CD8-positive, alpha-beta memory T cell (primary cell): ENCODE data around the gene C2orf92. TPM values are rescaled to one million over a fixed set of nuclear protein-coding genes. Genes with fewer than 3 reads are reported as not detected.

Source experiments
- CTCF ChIA-PET: fragments of 350-600 bp; sonication (Branson Sonifier 250); formaldehyde crosslinking; loops from one replicate; lab custom pipeline; 2021; ENCODE audit warnings: antibody characterized with exemption; lab: Charles Lee
- POLR2A ChIA-PET: fragments of 350-600 bp; sonication (Branson Sonifier 250); formaldehyde crosslinking; loops from one replicate; lab custom pipeline; 2021; ENCODE audit warnings: antibody characterized with exemption; lab: Charles Lee
- DNase-seq, 5 donors: peaks; one replicate each; pipeline versions ENCODE4 v3.0.0 to v3.0.0-alpha.2; 2020 to 2022; ENCODE audit warnings: mixed read lengths in 1 of 5
- H3K27ac ChIP-seq: one replicate; pipeline ENCODE4 v1.7.0; 2013; ENCODE audit warnings: low read depth, mild to moderate bottlenecking, low read length, moderate library complexity
- H3K27me3 ChIP-seq: 2 replicates; pipeline ENCODE4 v1.7.0; 2013; ENCODE audit warnings: low read length, mild to moderate bottlenecking; ENCODE audit not compliant: insufficient read depth, poor library complexity, severe bottlenecking
- H3K36me3 ChIP-seq: 2 replicates; pipeline ENCODE4 v1.7.0; 2013; ENCODE audit warnings: mild to moderate bottlenecking, low read length, moderate library complexity; ENCODE audit not compliant: insufficient read depth
- H3K4me1 ChIP-seq: 2 replicates; pipeline ENCODE4 v1.7.0; 2013; ENCODE audit warnings: mild to moderate bottlenecking, low read length, moderate library complexity; ENCODE audit not compliant: insufficient read depth
- H3K4me3 ChIP-seq: 2 replicates; pipeline ENCODE4 v1.7.0; 2013; ENCODE audit warnings: mild to moderate bottlenecking, low read length
- H3K9me3 ChIP-seq: 2 replicates; pipeline ENCODE4 v1.7.0; 2013; ENCODE audit warnings: mild to moderate bottlenecking, low read length
- H3K27ac Mint-ChIP-seq, 8 donors: one replicate each; pipeline ENCODE4 v1.8.0; 2020 to 2021; ENCODE audit warnings: mixed read lengths in 8 of 8, mild to moderate bottlenecking in 6 of 8, inconsistent platforms in 3 of 8, moderate library complexity in 3 of 8
- H3K27me3 Mint-ChIP-seq, 2 donors: one replicate each; pipeline ENCODE4 v1.8.0; 2020 to 2021; ENCODE audit warnings: mixed read lengths in 2 of 2, mild to moderate bottlenecking in 1 of 2, moderate library complexity in 1 of 2
- H3K36me3 Mint-ChIP-seq, 3 donors: one replicate each; pipeline ENCODE4 v1.8.0; 2020 to 2021; ENCODE audit warnings: mixed read lengths in 3 of 3, inconsistent platforms in 1 of 3, mild to moderate bottlenecking in 1 of 3
- H3K4me1 Mint-ChIP-seq, 3 donors: one replicate each; pipeline ENCODE4 v1.8.0; 2020 to 2021; ENCODE audit warnings: mixed read lengths in 3 of 3, inconsistent platforms in 1 of 3, mild to moderate bottlenecking in 1 of 3
- H3K4me3 Mint-ChIP-seq, 7 donors: one replicate each; pipeline ENCODE4 v1.8.0; 2020 to 2021; ENCODE audit warnings: mixed read lengths in 7 of 7, mild to moderate bottlenecking in 6 of 7, moderate library complexity in 4 of 7, inconsistent platforms in 2 of 7
- H3K9me3 Mint-ChIP-seq, 5 donors: one replicate each; pipeline ENCODE4 v1.8.0; 2020 to 2022; ENCODE audit warnings: mixed read lengths in 5 of 5, mild to moderate bottlenecking in 3 of 5, moderate library complexity in 2 of 5, inconsistent platforms in 1 of 5
- polyA plus RNA-seq: library from polyadenylated mRNA; unstranded; fragments of 300-500 nt; fragmentation: Illumina TruSeq; gene quantifications from one replicate; pipeline ENCODE4 v1.2.3, GENCODE V29; 2021
- total RNA-seq, 2 experiments: library from RNA; stranded (reverse); gene quantifications; one replicate each; pipeline ENCODE4 v1.2.3, GENCODE V29; 2021

C2orf92 gene
- total and polyA plus RNA-seq, 3 experiments from 2014 or later, result 4.6 to 6.5 TPM; not detected in 1

- Histone ChIP-seq H3K27ac (no peak overlapping the region), H3K9me3 (no peaks in the 10 kb centered on the region), H3K27me3 (no peaks in the 10 kb centered on the region), H3K4me3 (no peak overlapping the region), H3K36me3 (peaks cover 23% of the 10 kb centered on the region), H3K4me1 (peaks cover 3% of the 10 kb centered on the region)
- H3K27ac Mint-ChIP-seq, result no peak overlapping the region
- H3K4me1 Mint-ChIP-seq, result peaks cover 2 to 12% (median 10%) of the 10 kb centered on the region in 3 donors
- H3K4me3 Mint-ChIP-seq, result no peak overlapping the region
- no peak for DNase-seq
- no peaks in the 10 kb centered on the region for H3K27me3 Mint-ChIP-seq
- POLR2A ChIA-PET, result no interaction called here
- CTCF ChIA-PET, result no interaction called here
- no peaks in the 10 kb centered on the region for H3K9me3 Mint-ChIP-seq
- peaks cover 0 to 51% (median 8%) of the 10 kb centered on the region in 3 donors for H3K36me3 Mint-ChIP-seq
Observed at GRCh38 chr2:97656129-97656755, 13.3 kb upstream of the C2orf92 start.

GRCh38 chr2:97656905-97657587 lies 12.5 kb upstream of the C2orf92 start:
- CTCF ChIA-PET, result no interaction called here
- no peak overlapping the region for H3K27ac ChIP-seq
- H3K4me1 ChIP-seq, result peaks cover 11% of the 10 kb centered on the region
- no peak overlapping the region for H3K4me3 ChIP-seq
- H3K36me3 ChIP-seq, result peaks cover 23% of the 10 kb centered on the region
- peaks cover 0 to 54% (median 8%) of the 10 kb centered on the region in 3 donors for H3K36me3 Mint-ChIP-seq
- no peaks in the 10 kb centered on the region for H3K27me3 ChIP-seq
- H3K9me3 ChIP-seq, result no peaks in the 10 kb centered on the region
- no peaks in the 10 kb centered on the region for H3K9me3 Mint-ChIP-seq
- H3K27ac Mint-ChIP-seq, result no peak overlapping the region
- POLR2A ChIA-PET, result no interaction called here
- no peak for DNase-seq
- H3K27me3 Mint-ChIP-seq, result no peaks in the 10 kb centered on the region
- H3K4me3 Mint-ChIP-seq, result peak overlapping the region in 1 of 7 donors; percentile 8
- H3K4me1 Mint-ChIP-seq, result peaks cover 10 to 20% (median 17%) of the 10 kb centered on the region in 3 donors

GRCh38 chr2:97657986-97658690 lies 11.4 kb upstream of the C2orf92 start:
- POLR2A ChIA-PET, result no interaction called here
- no peak overlapping the region for H3K27ac Mint-ChIP-seq
- H3K36me3 Mint-ChIP-seq, result peaks cover 0 to 61% (median 8%) of the 10 kb centered on the region in 3 donors
- H3K36me3 ChIP-seq, result peaks cover 23% of the 10 kb centered on the region
- no peaks in the 10 kb centered on the region for H3K27me3 ChIP-seq
- H3K4me1 ChIP-seq, result peaks cover 22% of the 10 kb centered on the region
- CTCF ChIA-PET, result no interaction called here
- H3K4me1 Mint-ChIP-seq, result peaks cover 21 to 30% (median 26%) of the 10 kb centered on the region in 3 donors
- H3K27ac ChIP-seq, result no peak overlapping the region
- no peak for DNase-seq
- H3K9me3 Mint-ChIP-seq, result no peaks in the 10 kb centered on the region
- no peaks in the 10 kb centered on the region for H3K9me3 ChIP-seq
- peak overlapping the region in 1 of 7 donors; percentile 34 for H3K4me3 Mint-ChIP-seq
- H3K4me3 ChIP-seq, result no peak overlapping the region
- H3K27me3 Mint-ChIP-seq, result no peaks in the 10 kb centered on the region

GRCh38 chr2:97658691-97659157 lies 10.8 kb upstream of the C2orf92 start:
- ChIA-PET POLR2A (no interaction called here), CTCF (no interaction called here)
- no peak overlapping the region for H3K27ac Mint-ChIP-seq
- no peaks in the 10 kb centered on the region for H3K9me3 Mint-ChIP-seq
- Histone ChIP-seq H3K27ac (no peak overlapping the region), H3K9me3 (no peaks in the 10 kb centered on the region), H3K27me3 (no peaks in the 10 kb centered on the region), H3K4me1 (peaks cover 22% of the 10 kb centered on the region), H3K4me3 (no peak overlapping the region), H3K36me3 (peaks cover 23% of the 10 kb centered on the region)
- H3K36me3 Mint-ChIP-seq, result peaks cover 0 to 63% (median 6%) of the 10 kb centered on the region in 3 donors
- H3K4me1 Mint-ChIP-seq, result peaks cover 22 to 32% (median 26%) of the 10 kb centered on the region in 3 donors
- peak overlapping the region in 1 of 7 donors; percentile 40 for H3K4me3 Mint-ChIP-seq
- no peaks in the 10 kb centered on the region for H3K27me3 Mint-ChIP-seq
- no peak for DNase-seq

- Mint-ChIP-seq H3K9me3 (no peaks in the 10 kb centered on the region), H3K4me3 (peak overlapping the region in 1 of 7 donors; percentile 40), H3K4me1 (peaks cover 22 to 32% (median 27%) of the 10 kb centered on the region in 3 donors), H3K27ac (no peak overlapping the region), H3K36me3 (peaks cover 0 to 62% (median 3%) of the 10 kb centered on the region in 3 donors), H3K27me3 (no peaks in the 10 kb centered on the region)
- DNase-seq, result no peak
- no peak overlapping the region for H3K27ac ChIP-seq
- no peaks in the 10 kb centered on the region for H3K27me3 ChIP-seq
- ChIA-PET CTCF (interaction anchor here (1.4 to 8.4 kb wide), 2 partner anchors 13 to 39 kb away, joined by 4 to 66 read pairs; partner anchors contain the start of gene COX5B), POLR2A (interaction anchor here (1.4 kb wide), 1 partner anchor 14 kb away, joined by 6 read pairs; the partner anchor contains the start of gene COX5B)
- H3K9me3 ChIP-seq, result no peaks in the 10 kb centered on the region
- peaks cover 23% of the 10 kb centered on the region for H3K36me3 ChIP-seq
- no peak overlapping the region for H3K4me3 ChIP-seq
- peaks cover 22% of the 10 kb centered on the region for H3K4me1 ChIP-seq
Observed at GRCh38 chr2:97659256-97660043, 10.1 kb upstream of the C2orf92 start.

GRCh38 chr2:97660044-97660774 lies 9.3 kb upstream of the C2orf92 start:
- Mint-ChIP-seq H3K27ac (peak overlapping the region in 3 of 8 donors; percentile 26 to 99 (median 78)), H3K4me3 (peak overlapping the region in 2 of 7 donors; percentile 26 to 30), H3K36me3 (peaks cover 0 to 59% (median 2%) of the 10 kb centered on the region in 3 donors), H3K4me1 (peaks cover 28 to 39% (median 32%) of the 10 kb centered on the region in 3 donors), H3K9me3 (no peaks in the 10 kb centered on the region), H3K27me3 (no peaks in the 10 kb centered on the region)
- no peaks in the 10 kb centered on the region for H3K9me3 ChIP-seq
- H3K27me3 ChIP-seq, result no peaks in the 10 kb centered on the region
- ChIA-PET POLR2A (interaction anchor here (0.6 to 1.4 kb wide), 3 partner anchors 13 to 70 kb away, joined by 3 to 10 read pairs (median 6); partner anchors contain the start of gene COX5B), CTCF (interaction anchor here (1.2 to 8.4 kb wide), 3 partner anchors 10 to 38 kb away, joined by 4 to 66 read pairs (median 5); partner anchors contain the start of gene COX5B)
- H3K36me3 ChIP-seq, result peaks cover 23% of the 10 kb centered on the region
- no peak overlapping the region for H3K27ac ChIP-seq
- H3K4me3 ChIP-seq, result no peak overlapping the region
- H3K4me1 ChIP-seq, result peaks cover 29% of the 10 kb centered on the region
- DNase-seq, result no peak
